K562 treated with DMSO at 1 percent for 48 hours (cell line): ENCODE results near the gene CTBS. TPM values are rescaled to one million over a fixed set of nuclear protein-coding genes. Genes with fewer than 3 reads are reported as not detected.

Experiments
- total RNA-seq: library from RNA; unstranded; fragments of 300-600 nt; gene quantifications from 2 replicates; pipeline ENCODE4 v1.2.3, GENCODE V29; 2022; ENCODE audit warnings: low replicate concordance; ENCODE audit errors: extremely low read depth

Gene CTBS, protein sequence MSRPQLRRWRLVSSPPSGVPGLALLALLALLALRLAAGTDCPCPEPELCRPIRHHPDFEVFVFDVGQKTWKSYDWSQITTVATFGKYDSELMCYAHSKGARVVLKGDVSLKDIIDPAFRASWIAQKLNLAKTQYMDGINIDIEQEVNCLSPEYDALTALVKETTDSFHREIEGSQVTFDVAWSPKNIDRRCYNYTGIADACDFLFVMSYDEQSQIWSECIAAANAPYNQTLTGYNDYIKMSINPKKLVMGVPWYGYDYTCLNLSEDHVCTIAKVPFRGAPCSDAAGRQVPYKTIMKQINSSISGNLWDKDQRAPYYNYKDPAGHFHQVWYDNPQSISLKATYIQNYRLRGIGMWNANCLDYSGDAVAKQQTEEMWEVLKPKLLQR
- total RNA-seq = not detected in 2 replicates

DNA sequence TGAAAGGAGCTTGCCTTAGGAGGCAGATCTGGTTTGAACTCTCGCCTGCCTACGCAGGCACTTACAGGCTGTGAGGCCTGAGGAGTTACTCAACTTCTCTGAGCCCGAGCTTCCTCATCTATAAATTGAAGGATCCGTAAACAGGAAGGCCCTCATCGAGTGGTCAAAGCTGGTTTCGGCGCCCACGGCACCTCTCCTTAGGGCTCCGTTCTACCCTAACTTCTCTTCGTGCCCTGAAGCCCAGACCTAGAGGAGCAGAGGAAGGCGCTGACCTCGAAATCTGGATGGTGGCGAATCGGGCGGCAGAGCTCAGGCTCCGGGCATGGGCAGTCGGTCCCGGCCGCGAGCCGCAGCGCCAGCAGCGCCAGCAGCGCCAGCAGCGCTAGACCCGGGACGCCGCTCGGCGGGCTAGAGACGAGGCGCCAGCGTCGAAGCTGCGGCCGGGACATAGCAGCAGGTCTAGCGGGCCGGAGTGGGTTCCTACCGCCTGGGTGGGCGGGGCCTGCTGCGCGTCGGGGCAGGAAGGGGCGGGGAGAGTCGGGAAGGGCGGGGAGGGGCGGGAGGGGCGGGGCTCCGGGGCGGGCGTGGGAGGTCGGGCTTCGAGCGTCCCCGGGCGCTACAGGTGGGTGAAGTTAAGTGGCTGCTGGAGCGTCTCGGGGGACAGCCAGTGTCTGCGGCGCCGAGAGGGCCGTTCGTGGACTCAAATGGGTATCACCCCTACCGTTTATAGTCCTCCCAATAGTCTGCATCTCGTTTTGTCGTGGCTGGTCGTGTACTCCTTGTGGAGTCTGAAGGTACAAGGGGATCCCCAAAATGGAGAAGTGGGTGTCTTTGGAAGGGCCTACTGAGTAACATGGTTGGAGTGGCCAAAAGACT is at the start of gene CTBS:
Gene CTBS (minus strand): TSS at position 474 of the 876 bp plus-strand sequence. CDS start 25 bp downstream, at position 449.

DNA sequence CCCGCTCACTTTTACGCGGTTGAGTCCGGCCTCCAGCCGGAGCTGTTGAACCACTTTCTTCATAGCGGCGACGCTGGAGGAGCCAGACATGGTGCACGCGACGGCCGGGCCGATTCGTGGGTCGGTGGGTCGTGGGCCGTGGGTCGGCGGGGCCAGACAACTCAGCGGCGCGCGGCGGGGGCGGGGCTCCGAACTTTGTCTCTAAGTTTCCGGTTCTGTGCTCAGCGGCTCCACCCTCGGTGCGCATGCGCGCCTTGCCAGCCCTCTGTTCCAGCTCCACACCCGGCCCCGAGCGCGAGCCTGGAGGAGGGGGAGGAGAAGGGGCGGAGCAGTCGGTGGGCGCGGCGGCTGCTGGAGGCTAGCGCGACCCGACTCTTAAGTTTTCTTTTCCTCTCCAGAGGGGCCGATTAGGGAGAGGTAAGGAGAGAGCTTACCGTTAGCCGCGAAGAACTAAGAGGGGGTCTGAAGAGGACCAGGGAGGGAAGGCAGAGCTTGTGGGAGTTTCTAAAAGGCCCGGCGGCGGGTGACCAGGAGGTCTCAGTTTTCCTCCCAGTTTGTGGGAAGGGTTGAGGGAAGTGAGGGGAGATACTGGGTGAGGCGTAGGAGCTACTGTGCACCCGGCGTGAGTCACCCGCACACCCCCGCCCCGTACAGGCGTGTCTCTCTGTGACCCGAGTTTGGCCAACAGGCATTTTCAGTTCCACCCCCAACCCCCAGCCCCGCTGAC is 68.1 kb downstream of the CTBS start, which contains the start of the genes GNG5 and SPATA1:
Gene GNG5 (minus strand): TSS at position 580 of the 727 bp plus-strand sequence. CDS start 490 bp downstream, at position 90.
Gene SPATA1 (plus strand): TSS at position 385 of the 727 bp plus-strand sequence. CDS start 9,974 bp downstream, outside the sequence.

Other genes starting within 250 kb of the CTBS start
- gene DNASE2B, start 176.0 kb downstream of the CTBS start, total RNA-seq = not detected in 2 replicates
- not detected in 2 replicates for gene RPF1, start 95.2 kb downstream of the CTBS start, total RNA-seq
- not detected in 2 replicates for gene SPATA1, start 68.1 kb downstream of the CTBS start, total RNA-seq
- gene GNG5, start 67.9 kb downstream of the CTBS start, total RNA-seq = not detected in 2 replicates
- not detected in 2 replicates for gene SSX2IP, start 116.0 kb upstream of the CTBS start, total RNA-seq